Right lung (tissue), 5 donors: Measurements from ENCODE around the gene SCUBE3. TPM values are rescaled to one million over a fixed set of nuclear protein-coding genes. Genes with fewer than 3 reads are reported as not detected.

Source experiments
- DNase-seq, 2 donors: peaks; one replicate each; pipeline ENCODE4 v3.0.0-alpha.2; 2013
- polyA plus RNA-seq, 5 donors: library from polyadenylated mRNA; unstranded; fragments of 120-200 nt; gene quantifications; one replicate each; pipeline versions ENCODE4 v1.2.1 to v1.2.3, GENCODE V29; 2013; ENCODE audit warnings: inconsistent platforms in 1 of 5, low replicate concordance in 1 of 5; ENCODE audit not compliant: insufficient read length in 5 of 5, insufficient read depth in 1 of 5

Gene SCUBE3
- polyA plus RNA-seq, 5 donors, result 3.5 to 5.3 (median 3.7) TPM

DNA sequence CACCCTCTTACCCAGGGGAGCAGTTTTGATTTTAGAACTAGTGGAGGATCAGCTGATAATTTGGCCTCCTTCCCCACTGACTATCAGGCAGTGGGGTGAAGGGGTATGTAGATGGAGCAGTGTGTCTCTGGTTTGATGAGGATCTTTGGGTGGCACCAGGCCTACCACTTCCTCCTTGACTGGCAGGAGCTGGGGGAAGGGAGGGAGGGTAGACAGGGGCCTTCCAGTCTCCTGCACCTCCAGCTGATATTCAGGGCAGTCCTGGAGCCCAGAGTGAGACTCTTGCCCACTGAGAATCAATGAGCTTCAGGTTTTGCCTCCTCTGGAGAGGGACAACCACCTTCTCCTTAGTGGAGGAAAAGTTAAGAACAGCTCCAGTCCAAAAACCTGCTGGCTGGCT is 87.1 kb downstream of the SCUBE3 start:
- no peak for DNase-seq

Other genes with a start within 250 kb of the SCUBE3 start
- gene TCP11, start 72.6 kb upstream of the SCUBE3 start, polyA plus RNA-seq, result 1 to 10 TPM in 2 of 5 donors, under 1 TPM in 3; 0.63 to 1.5 (median 0.86) TPM
- gene ZNF76, start 45.8 kb downstream of the SCUBE3 start, polyA plus RNA-seq, result 10 to 100 TPM; 34.8 to 49.3 (median 41.2) TPM
- gene DEF6, start 83.9 kb downstream of the SCUBE3 start, polyA plus RNA-seq, result 10 to 100 TPM in 1 of 5 donors, 1 to 10 TPM in 4; 6.4 to 10.4 (median 7.0) TPM
- 10 to 100 TPM; 18.5 to 27.4 (median 25.0) TPM for gene PPARD, start 128.6 kb downstream of the SCUBE3 start, polyA plus RNA-seq
- gene FANCE, start 238.4 kb downstream of the SCUBE3 start, polyA plus RNA-seq, result 10 to 100 TPM in 4 of 5 donors, 1 to 10 TPM in 1; 9.6 to 13.3 (median 12.2) TPM